HEK293 (cell line): ENCODE results near the gene MRPL34.

Source experiments
- SP7 ChIP-seq: fragments of 450-650 bp; formaldehyde crosslinking; IDR thresholded peaks from 2 replicates; pipeline ENCODE4 v1.5.1; 2016; ENCODE audit warnings: missing biosample characterization, missing genetic modification characterization
- YY1 ChIP-seq: fragments of 450-650 bp; formaldehyde crosslinking; IDR thresholded peaks from 2 replicates; pipeline ENCODE4 v1.5.1; 2018; ENCODE audit warnings: missing biosample characterization, missing genetic modification characterization
- ZBTB20 ChIP-seq: fragments of 450-650 bp; formaldehyde crosslinking; IDR thresholded peaks from 2 replicates; pipeline ENCODE4 v1.5.1; 2016; ENCODE audit warnings: missing biosample characterization, missing genetic modification characterization
- ZNF157 ChIP-seq: fragments of 450-650 bp; formaldehyde crosslinking; IDR thresholded peaks from 2 replicates; pipeline ENCODE4 v1.5.1; 2016; ENCODE audit warnings: missing biosample characterization, missing genetic modification characterization
- ZNF169 ChIP-seq: fragments of 450-650 bp; formaldehyde crosslinking; IDR thresholded peaks from 2 replicates; pipeline ENCODE4 v1.5.1; 2016; ENCODE audit warnings: missing biosample characterization, missing genetic modification characterization
- ZNF701 ChIP-seq: fragments of 450-650 bp; formaldehyde crosslinking; IDR thresholded peaks from 2 replicates; pipeline ENCODE4 v1.5.1; 2016; ENCODE audit warnings: missing biosample characterization, missing genetic modification characterization
- ZNF76 ChIP-seq: fragments of 450-650 bp; formaldehyde crosslinking; IDR thresholded peaks from 2 replicates; pipeline ENCODE4; 2016; ENCODE audit warnings: low read depth, missing biosample characterization, missing genetic modification characterization, borderline replicate concordance
- ZSCAN16 ChIP-seq: fragments of 450-650 bp; formaldehyde crosslinking; IDR thresholded peaks from 2 replicates; pipeline ENCODE4 v1.5.1; 2016; ENCODE audit warnings: missing biosample characterization, missing genetic modification characterization
- TF ChIP-seq, protein P1 (sequence below): fragments of 450-650 bp; formaldehyde crosslinking; IDR thresholded peaks from 2 replicates; pipeline ENCODE4 v1.5.1; 2016; ENCODE audit warnings: missing biosample characterization, missing genetic modification characterization
- TF ChIP-seq, protein P2 (sequence below): fragments of 450-650 bp; formaldehyde crosslinking; IDR thresholded peaks from 2 replicates; pipeline ENCODE4 v1.5.1; 2016; ENCODE audit warnings: missing biosample characterization, missing genetic modification characterization
- TF ChIP-seq, protein P3 (sequence below): fragments of 450-650 bp; formaldehyde crosslinking; IDR thresholded peaks from 2 replicates; pipeline ENCODE4 v1.5.1; 2017; ENCODE audit warnings: missing biosample characterization, missing genetic modification characterization

DNA sequence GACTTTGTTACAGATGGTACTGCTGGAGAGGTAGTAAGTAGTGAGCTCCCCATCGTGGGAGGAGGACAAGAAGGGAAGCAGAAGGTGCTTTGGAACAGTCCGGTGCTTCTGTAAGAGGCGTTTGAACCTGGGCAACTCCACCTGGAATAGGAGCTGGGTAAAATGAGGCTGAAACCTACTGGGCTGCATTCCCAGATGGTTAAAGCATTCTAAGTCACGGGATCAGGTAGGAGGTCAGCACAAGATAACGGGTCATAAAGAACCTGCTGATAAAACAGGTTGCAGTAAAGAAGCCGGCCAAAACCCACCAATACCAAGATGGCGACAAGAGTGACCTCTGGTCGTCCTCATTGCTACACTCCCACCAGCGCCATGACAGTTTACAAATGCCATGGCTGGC is 18.9 kb upstream of the MRPL34 start:
- TF ChIP-seq, protein P1, sequence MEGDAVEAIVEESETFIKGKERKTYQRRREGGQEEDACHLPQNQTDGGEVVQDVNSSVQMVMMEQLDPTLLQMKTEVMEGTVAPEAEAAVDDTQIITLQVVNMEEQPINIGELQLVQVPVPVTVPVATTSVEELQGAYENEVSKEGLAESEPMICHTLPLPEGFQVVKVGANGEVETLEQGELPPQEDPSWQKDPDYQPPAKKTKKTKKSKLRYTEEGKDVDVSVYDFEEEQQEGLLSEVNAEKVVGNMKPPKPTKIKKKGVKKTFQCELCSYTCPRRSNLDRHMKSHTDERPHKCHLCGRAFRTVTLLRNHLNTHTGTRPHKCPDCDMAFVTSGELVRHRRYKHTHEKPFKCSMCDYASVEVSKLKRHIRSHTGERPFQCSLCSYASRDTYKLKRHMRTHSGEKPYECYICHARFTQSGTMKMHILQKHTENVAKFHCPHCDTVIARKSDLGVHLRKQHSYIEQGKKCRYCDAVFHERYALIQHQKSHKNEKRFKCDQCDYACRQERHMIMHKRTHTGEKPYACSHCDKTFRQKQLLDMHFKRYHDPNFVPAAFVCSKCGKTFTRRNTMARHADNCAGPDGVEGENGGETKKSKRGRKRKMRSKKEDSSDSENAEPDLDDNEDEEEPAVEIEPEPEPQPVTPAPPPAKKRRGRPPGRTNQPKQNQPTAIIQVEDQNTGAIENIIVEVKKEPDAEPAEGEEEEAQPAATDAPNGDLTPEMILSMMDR (tag by site-specific recombination): no peak
- TF ChIP-seq, protein P2, sequence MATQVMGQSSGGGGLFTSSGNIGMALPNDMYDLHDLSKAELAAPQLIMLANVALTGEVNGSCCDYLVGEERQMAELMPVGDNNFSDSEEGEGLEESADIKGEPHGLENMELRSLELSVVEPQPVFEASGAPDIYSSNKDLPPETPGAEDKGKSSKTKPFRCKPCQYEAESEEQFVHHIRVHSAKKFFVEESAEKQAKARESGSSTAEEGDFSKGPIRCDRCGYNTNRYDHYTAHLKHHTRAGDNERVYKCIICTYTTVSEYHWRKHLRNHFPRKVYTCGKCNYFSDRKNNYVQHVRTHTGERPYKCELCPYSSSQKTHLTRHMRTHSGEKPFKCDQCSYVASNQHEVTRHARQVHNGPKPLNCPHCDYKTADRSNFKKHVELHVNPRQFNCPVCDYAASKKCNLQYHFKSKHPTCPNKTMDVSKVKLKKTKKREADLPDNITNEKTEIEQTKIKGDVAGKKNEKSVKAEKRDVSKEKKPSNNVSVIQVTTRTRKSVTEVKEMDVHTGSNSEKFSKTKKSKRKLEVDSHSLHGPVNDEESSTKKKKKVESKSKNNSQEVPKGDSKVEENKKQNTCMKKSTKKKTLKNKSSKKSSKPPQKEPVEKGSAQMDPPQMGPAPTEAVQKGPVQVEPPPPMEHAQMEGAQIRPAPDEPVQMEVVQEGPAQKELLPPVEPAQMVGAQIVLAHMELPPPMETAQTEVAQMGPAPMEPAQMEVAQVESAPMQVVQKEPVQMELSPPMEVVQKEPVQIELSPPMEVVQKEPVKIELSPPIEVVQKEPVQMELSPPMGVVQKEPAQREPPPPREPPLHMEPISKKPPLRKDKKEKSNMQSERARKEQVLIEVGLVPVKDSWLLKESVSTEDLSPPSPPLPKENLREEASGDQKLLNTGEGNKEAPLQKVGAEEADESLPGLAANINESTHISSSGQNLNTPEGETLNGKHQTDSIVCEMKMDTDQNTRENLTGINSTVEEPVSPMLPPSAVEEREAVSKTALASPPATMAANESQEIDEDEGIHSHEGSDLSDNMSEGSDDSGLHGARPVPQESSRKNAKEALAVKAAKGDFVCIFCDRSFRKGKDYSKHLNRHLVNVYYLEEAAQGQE: no peak
- TF ChIP-seq, protein P3, sequence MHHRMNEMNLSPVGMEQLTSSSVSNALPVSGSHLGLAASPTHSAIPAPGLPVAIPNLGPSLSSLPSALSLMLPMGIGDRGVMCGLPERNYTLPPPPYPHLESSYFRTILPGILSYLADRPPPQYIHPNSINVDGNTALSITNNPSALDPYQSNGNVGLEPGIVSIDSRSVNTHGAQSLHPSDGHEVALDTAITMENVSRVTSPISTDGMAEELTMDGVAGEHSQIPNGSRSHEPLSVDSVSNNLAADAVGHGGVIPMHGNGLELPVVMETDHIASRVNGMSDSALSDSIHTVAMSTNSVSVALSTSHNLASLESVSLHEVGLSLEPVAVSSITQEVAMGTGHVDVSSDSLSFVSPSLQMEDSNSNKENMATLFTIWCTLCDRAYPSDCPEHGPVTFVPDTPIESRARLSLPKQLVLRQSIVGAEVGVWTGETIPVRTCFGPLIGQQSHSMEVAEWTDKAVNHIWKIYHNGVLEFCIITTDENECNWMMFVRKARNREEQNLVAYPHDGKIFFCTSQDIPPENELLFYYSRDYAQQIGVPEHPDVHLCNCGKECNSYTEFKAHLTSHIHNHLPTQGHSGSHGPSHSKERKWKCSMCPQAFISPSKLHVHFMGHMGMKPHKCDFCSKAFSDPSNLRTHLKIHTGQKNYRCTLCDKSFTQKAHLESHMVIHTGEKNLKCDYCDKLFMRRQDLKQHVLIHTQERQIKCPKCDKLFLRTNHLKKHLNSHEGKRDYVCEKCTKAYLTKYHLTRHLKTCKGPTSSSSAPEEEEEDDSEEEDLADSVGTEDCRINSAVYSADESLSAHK: no peak
- TF ChIP-seq ZNF76 (tag by site-specific recombination) (no peak), ZNF701 (tag by site-specific recombination) (no peak), ZNF169 (tag by site-specific recombination) (no peak), ZSCAN16 (tag by site-specific recombination) (no peak), SP7 (no peak), ZNF157 (tag by site-specific recombination) (no peak), YY1 (tag by site-specific recombination) (no peak), ZBTB20 (tag by site-specific recombination) (no peak)
